Gastrocnemius medialis (tissue), 4 donors: Measurements from ENCODE around the gene MAP3K9.

Experiments
- CTCF ChIP-seq, 5 experiments: fragments of 450-650 bp in 3 of 5; fragments of 200-600 bp in 2 of 5; sonication (generic) in 2 of 5; IDR thresholded peaks in 4 of 5; conservative IDR thresholded peaks in 1 of 5; 1 replicate in 4 of 5; 2 replicates in 1 of 5; pipeline ENCODE4 v1.5.1; 2016 to 2019; ENCODE audit warnings: antibody characterized with exemption in 5 of 5, mild to moderate bottlenecking in 3 of 5, moderate library complexity in 3 of 5
- POLR2A ChIP-seq, 2 donors: fragments of 450-650 bp; IDR thresholded peaks; one replicate each; pipeline ENCODE4 v1.6.1; 2017; ENCODE audit warnings: antibody characterized with exemption in 2 of 2, mild to moderate bottlenecking in 2 of 2, moderate library complexity in 2 of 2

- TF ChIP-seq CTCF (IDR thresholded peaks at IDR 0.05 in 4 of 5, conservative IDR thresholded peaks at IDR 0.05 in 1 of 5) = no peak
- no peak for TF ChIP-seq POLR2A (IDR thresholded peaks at IDR 0.05)
Measured at GRCh38 chr14:70723276-70723675, 86.0 kb downstream of the MAP3K9 start.
